ENCODE results near the gene COL13A1.
A peak's percentile ranks its signal among the peaks of the same experiment; 100 is the strongest.

The COL13A1 gene

DNA sequence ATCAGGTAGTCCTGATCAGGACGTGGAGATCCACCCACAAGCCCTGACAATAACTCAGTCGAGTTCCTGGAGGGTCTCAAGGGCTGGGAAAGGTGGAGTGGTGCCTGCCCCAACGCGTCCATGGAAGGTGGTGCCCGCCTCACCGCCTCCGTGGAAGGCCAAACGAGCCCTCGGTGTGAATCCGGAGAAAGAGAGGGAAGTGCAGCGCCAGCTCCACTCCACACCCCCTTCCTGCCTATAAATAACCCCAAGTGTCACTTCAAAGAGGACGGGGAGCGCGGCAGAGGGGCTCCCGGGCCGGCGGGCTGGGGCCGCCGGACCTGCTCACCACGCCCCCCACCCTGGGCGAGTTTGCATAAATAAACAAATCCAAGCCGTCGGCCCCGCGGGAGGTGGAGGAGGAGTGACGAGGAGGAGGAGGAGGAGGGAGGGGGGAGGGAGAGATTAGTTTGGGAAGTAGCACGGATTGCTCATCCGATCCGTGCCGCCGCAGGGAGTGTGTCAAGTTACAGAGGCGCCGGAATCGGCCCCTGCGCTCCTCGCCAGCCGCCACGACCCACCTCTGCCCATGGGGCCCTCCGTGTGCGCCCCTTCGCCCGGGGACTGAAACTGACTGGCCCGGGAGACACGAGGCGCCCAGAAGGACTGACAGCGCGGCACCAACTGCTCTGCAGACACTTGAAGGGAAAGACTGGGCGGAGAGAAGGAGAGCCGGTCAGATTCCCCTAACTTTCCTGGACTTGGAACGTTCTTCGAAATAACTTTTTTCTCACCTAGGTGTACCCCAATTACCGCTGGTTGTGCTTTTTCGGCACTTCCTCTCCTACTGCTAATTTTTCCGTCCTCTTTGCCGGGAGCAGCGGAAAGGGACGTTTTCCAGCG lies at the start of gene COL13A1:
COL13A1 (plus strand) TSS at position 473 of the 882 bp plus-strand sequence. CDS start 518 bp downstream, outside the sequence.
- Mint-ChIP-seq H3K36me3 (ENCODE audit: insufficient read depth) (no peaks in the 10 kb centered on the region), H3K27ac (ENCODE audit: low read depth) (no peak within 1 kb of the TSS), H3K9me3 (no peaks in the 10 kb centered on the region), H3K27me3 (peaks cover 73% of the 10 kb centered on the region), H3K4me1 (peaks cover 10% of the 10 kb centered on the region), H3K4me3 (peak within 1 kb of the TSS; percentile 61)
- no peak for ATAC-seq (replicated peaks; ENCODE audit: extremely low read depth, poor library complexity, severe bottlenecking)
- DNase-seq (ENCODE audit: low spot score in 2 of 2) = no peak

- no peak for DNase-seq (ENCODE audit: low spot score in 2 of 2)
- no peak for ATAC-seq (replicated peaks; ENCODE audit: extremely low read depth, poor library complexity, severe bottlenecking)
Measured at GRCh38 chr10:69752479-69752878, 49.2 kb upstream of the COL13A1 start.

GRCh38 chr10:69756279-69756678 lies 45.4 kb upstream of the COL13A1 start:
- Mint-ChIP-seq H3K9me3 (no peaks in the 10 kb centered on the region), H3K36me3 (ENCODE audit: insufficient read depth) (peaks cover 2% of the 10 kb centered on the region), H3K4me1 (no peaks in the 10 kb centered on the region), H3K27me3 (peaks cover 31% of the 10 kb centered on the region), H3K4me3 (no peak overlapping the region), H3K27ac (ENCODE audit: low read depth) (no peak overlapping the region)
- ATAC-seq (replicated peaks; ENCODE audit: extremely low read depth, poor library complexity, severe bottlenecking) = no peak
- DNase-seq (ENCODE audit: low spot score in 2 of 2) = no peak

More at GRCh38 chr10:69752479-69752878, 49.2 kb upstream of the COL13A1 start:
- peaks cover 2% of the 10 kb centered on the region for H3K36me3 Mint-ChIP-seq (ENCODE audit: insufficient read depth)
- H3K27ac Mint-ChIP-seq (ENCODE audit: low read depth) = no peak overlapping the region
- H3K4me1 Mint-ChIP-seq = no peaks in the 10 kb centered on the region
- peaks cover 52% of the 10 kb centered on the region for H3K27me3 Mint-ChIP-seq
- no peak overlapping the region for H3K4me3 Mint-ChIP-seq
- H3K9me3 Mint-ChIP-seq = no peaks in the 10 kb centered on the region

GRCh38 chr10:69757206-69757552 lies 44.5 kb upstream of the COL13A1 start:
- Mint-ChIP-seq H3K4me1 (no peaks in the 10 kb centered on the region), H3K27me3 (peaks cover 31% of the 10 kb centered on the region), H3K36me3 (ENCODE audit: insufficient read depth) (peaks cover 2% of the 10 kb centered on the region), H3K9me3 (no peaks in the 10 kb centered on the region), H3K4me3 (no peak overlapping the region), H3K27ac (ENCODE audit: low read depth) (no peak overlapping the region)
- ATAC-seq (replicated peaks; ENCODE audit: extremely low read depth, poor library complexity, severe bottlenecking) (no peak), DNase-seq (ENCODE audit: low spot score in 2 of 2) (no peak)

DNA sequence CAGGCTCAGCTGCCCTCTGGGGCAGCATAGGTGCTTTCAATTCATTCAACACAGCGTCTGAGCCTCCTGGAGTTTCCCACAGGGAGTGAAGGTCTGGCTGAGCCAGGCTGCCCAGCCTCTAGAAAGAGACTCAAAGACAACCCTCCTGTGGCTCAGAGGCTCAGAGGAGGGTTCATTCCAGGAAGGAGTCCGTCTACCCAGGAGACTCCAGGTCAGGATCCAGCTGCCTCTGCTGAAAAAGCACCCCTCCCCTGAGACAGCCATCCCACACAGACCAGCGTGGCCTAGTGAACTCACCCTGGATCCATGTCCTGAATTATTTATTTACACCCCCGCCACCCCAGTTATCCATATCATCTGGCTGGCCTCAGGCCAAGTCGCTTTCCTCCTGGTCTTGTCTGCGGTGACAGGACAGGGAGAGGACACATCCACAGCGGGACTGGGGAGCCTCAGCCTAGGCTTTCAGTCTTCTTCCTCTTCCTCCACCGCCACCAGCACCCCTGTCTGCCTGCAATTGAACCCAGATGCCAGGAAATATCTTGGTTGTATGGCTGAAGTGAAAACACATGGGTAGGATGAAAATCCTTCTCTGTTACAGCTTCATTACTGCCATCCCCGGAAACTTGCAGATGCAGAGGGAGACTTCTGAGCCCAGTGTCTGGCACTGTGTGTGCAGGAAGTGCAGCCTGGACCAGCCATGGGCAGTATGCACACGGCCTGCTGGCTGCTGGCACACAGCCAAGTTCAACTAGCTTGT lies 44.0 kb upstream of the COL13A1 start:
- no peak overlapping the region for H3K27ac Mint-ChIP-seq (ENCODE audit: low read depth)
- H3K36me3 Mint-ChIP-seq (ENCODE audit: insufficient read depth) = no peaks in the 10 kb centered on the region
- H3K9me3 Mint-ChIP-seq = no peaks in the 10 kb centered on the region
- H3K4me3 Mint-ChIP-seq = no peak overlapping the region
- ATAC-seq (replicated peaks; ENCODE audit: extremely low read depth, poor library complexity, severe bottlenecking) (no peak), DNase-seq (ENCODE audit: low spot score in 2 of 2) (no peak)
- peaks cover 31% of the 10 kb centered on the region for H3K27me3 Mint-ChIP-seq
- H3K4me1 Mint-ChIP-seq = no peaks in the 10 kb centered on the region

GRCh38 chr10:69758310-69758728 lies 43.4 kb upstream of the COL13A1 start:
- Mint-ChIP-seq H3K27me3 (peaks cover 26% of the 10 kb centered on the region), H3K9me3 (no peaks in the 10 kb centered on the region), H3K36me3 (ENCODE audit: insufficient read depth) (no peaks in the 10 kb centered on the region), H3K27ac (ENCODE audit: low read depth) (no peak overlapping the region), H3K4me3 (no peak overlapping the region), H3K4me1 (no peaks in the 10 kb centered on the region)
- DNase-seq (ENCODE audit: low spot score in 2 of 2) (no peak), ATAC-seq (replicated peaks; ENCODE audit: extremely low read depth, poor library complexity, severe bottlenecking) (no peak)

DNA sequence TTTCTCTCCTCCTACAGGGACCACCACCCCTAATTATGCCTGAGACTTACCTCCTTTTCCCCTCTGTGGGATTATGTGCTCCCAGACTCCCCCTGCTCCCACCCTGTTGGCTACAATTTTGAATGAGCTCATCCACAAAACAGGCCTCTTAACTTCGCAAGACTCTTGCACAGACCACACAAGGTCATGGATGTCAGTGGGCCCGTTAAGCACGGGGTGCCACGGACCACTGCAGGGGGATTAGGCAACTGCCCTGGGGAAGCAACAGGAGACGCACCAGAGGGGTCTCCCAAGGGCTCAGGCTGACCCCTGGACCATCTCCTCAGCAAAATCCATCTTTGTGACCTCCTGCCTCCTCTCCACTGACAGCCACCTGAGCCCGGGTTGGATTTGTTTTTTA lies 42.1 kb upstream of the COL13A1 start:
- H3K27ac Mint-ChIP-seq (ENCODE audit: low read depth) = no peak overlapping the region
- H3K36me3 Mint-ChIP-seq (ENCODE audit: insufficient read depth) = no peaks in the 10 kb centered on the region
- H3K4me3 Mint-ChIP-seq = no peak overlapping the region
- H3K4me1 Mint-ChIP-seq = no peaks in the 10 kb centered on the region
- no peaks in the 10 kb centered on the region for H3K9me3 Mint-ChIP-seq
- no peak for DNase-seq (ENCODE audit: low spot score in 2 of 2)
- H3K27me3 Mint-ChIP-seq = peaks cover 26% of the 10 kb centered on the region
- ATAC-seq (replicated peaks; ENCODE audit: extremely low read depth, poor library complexity, severe bottlenecking) = no peak

DNA sequence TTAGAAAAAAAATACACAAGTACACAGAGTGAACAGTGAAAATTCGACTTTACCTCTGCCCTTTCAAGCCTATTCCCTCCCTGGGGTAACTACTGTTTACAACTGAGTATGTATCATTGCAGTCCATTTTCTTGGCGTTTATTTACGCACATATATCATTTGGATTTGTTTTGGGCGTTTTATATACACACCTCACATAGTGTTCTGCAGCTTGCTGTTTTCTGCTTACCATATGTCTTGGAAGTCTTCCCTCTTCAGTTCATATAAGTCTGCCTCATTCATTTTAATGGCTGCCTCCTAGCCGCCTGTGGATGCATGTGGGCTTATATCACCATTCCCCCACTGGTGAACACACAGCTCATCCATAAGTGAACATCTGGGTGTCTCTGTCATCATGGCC lies 41.6 kb upstream of the COL13A1 start:
- H3K36me3 Mint-ChIP-seq (ENCODE audit: insufficient read depth) = no peaks in the 10 kb centered on the region
- DNase-seq (ENCODE audit: low spot score in 2 of 2) (no peak), ATAC-seq (replicated peaks; ENCODE audit: extremely low read depth, poor library complexity, severe bottlenecking) (no peak)
- H3K4me3 Mint-ChIP-seq = no peak overlapping the region
- peaks cover 26% of the 10 kb centered on the region for H3K27me3 Mint-ChIP-seq
- H3K9me3 Mint-ChIP-seq = no peaks in the 10 kb centered on the region
- H3K4me1 Mint-ChIP-seq = no peaks in the 10 kb centered on the region
- H3K27ac Mint-ChIP-seq (ENCODE audit: low read depth) = no peak overlapping the region

GRCh38 chr10:69761320-69761719 lies 40.4 kb upstream of the COL13A1 start:
- Mint-ChIP-seq H3K4me3 (no peak overlapping the region), H3K9me3 (no peaks in the 10 kb centered on the region)

DNA sequence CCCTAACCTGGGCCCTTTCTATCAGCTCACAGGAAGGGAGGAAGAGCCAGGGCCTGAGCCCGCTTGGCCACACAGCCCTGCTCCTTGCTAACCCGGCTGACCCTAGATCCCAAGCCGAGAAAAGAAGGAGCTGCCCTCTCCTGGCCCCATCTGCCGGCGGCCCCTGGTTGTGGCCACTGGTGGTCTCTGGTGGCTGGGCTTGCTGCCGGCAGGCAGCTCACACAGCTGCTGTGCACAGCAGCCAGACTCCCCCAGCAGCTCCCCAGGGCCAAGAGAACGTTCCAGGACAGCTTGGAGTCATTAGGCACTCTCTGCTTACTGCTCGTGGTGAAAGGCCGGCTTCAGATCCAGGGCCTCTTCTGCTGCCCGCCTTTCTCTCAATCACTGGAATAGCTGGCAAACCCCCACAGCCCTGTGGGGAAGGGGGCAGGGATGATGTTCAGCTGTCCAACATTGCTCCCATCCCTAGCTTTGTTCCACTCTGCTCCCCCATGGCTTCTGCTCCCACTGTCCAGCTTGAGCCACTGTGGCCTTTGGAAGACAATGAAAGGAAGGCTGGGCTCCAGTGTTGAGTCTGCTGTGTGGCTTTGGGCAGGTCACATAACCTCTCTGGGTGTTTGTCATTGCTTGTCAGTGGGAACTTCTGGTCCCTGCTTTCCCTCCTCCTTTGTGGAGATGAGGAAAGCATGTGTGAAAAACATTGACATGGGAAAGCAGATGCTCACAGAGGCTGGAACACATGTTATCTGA lies 35.4 kb upstream of the COL13A1 start:
- no peak for DNase-seq (ENCODE audit: low spot score in 2 of 2)
- H3K27ac Mint-ChIP-seq (ENCODE audit: low read depth) = no peak overlapping the region
- H3K9me3 Mint-ChIP-seq = no peaks in the 10 kb centered on the region
- no peak for ATAC-seq (replicated peaks; ENCODE audit: extremely low read depth, poor library complexity, severe bottlenecking)
- no peaks in the 10 kb centered on the region for H3K36me3 Mint-ChIP-seq (ENCODE audit: insufficient read depth)
- H3K4me3 Mint-ChIP-seq = no peak overlapping the region
- H3K27me3 Mint-ChIP-seq = peaks cover 25% of the 10 kb centered on the region
- H3K4me1 Mint-ChIP-seq = no peaks in the 10 kb centered on the region

More at GRCh38 chr10:69761320-69761719, 40.4 kb upstream of the COL13A1 start:
- no peak for DNase-seq (ENCODE audit: low spot score in 2 of 2)
- no peak overlapping the region for H3K27ac Mint-ChIP-seq (ENCODE audit: low read depth)
- H3K27me3 Mint-ChIP-seq = peaks cover 26% of the 10 kb centered on the region
- no peaks in the 10 kb centered on the region for H3K36me3 Mint-ChIP-seq (ENCODE audit: insufficient read depth)
- no peaks in the 10 kb centered on the region for H3K4me1 Mint-ChIP-seq
- ATAC-seq (replicated peaks; ENCODE audit: extremely low read depth, poor library complexity, severe bottlenecking) = no peak

DNA sequence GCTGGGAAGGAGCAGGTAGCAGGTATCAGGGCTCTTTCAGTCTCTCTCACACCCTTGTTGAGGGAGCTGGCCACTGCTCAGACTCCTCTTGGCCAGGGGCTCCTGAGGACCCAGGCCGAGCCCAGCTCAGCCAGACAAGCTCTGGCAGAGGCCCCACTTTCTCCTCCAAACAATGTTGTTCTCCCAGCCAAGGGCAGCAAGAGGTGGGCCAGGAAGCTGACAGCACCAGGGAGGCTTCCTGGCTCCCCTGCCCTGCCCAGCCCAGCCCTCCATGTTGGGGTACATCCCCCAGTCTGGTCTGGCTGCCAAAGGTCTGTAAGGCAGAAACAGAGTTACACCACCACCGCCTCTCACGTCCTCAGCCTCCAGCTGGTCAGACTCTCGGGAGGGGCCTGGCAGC lies 33.9 kb upstream of the COL13A1 start:
- H3K27me3 Mint-ChIP-seq = peaks cover 10% of the 10 kb centered on the region
- H3K4me3 Mint-ChIP-seq = no peak overlapping the region
- no peaks in the 10 kb centered on the region for H3K4me1 Mint-ChIP-seq
- H3K27ac Mint-ChIP-seq (ENCODE audit: low read depth) = no peak overlapping the region
- no peaks in the 10 kb centered on the region for H3K36me3 Mint-ChIP-seq (ENCODE audit: insufficient read depth)
- ATAC-seq (replicated peaks; ENCODE audit: extremely low read depth, poor library complexity, severe bottlenecking) (no peak), DNase-seq (ENCODE audit: low spot score in 2 of 2) (no peak)
- no peaks in the 10 kb centered on the region for H3K9me3 Mint-ChIP-seq

- Mint-ChIP-seq H3K27me3 (peaks cover 10% of the 10 kb centered on the region), H3K4me1 (no peaks in the 10 kb centered on the region), H3K27ac (ENCODE audit: low read depth) (no peak overlapping the region), H3K36me3 (ENCODE audit: insufficient read depth) (no peaks in the 10 kb centered on the region), H3K9me3 (no peaks in the 10 kb centered on the region), H3K4me3 (no peak overlapping the region)
- ATAC-seq (replicated peaks; ENCODE audit: extremely low read depth, poor library complexity, severe bottlenecking) (no peak), DNase-seq (ENCODE audit: low spot score in 2 of 2) (no peak)
Measured at GRCh38 chr10:69768386-69768785, 33.3 kb upstream of the COL13A1 start.
